HG02870 (cell line): ENCODE results near the gene PLIN1.

Experiments
- ATAC-seq: cut with Tn5 transposase; IDR thresholded peaks from one replicate; pipeline ENCODE4 v1.9.1; 2021; ENCODE audit warnings: mild to moderate bottlenecking, moderate library complexity; ENCODE audit not compliant: unreplicated experiment

Gene PLIN1

GRCh38 chr15:89654847-89655805 is 24.0 kb downstream of the PLIN1 start, which contains the start of gene KIF7:
TSS of gene KIF7 (minus strand) at chr15:89655467. CDS start at chr15:89652930, 2,537 bp downstream.
- ATAC-seq = no peak

- ATAC-seq = no peak
Measured at GRCh38 chr15:89654301-89654761, 24.8 kb downstream of the PLIN1 start.

- no peak for ATAC-seq
Measured at GRCh38 chr15:89653578-89653977, 25.6 kb downstream of the PLIN1 start.

GRCh38 chr15:89652666-89653065 is 26.5 kb downstream of the PLIN1 start:
- no peak for ATAC-seq

- no peak for ATAC-seq
Measured at GRCh38 chr15:89652131-89652530, 27.0 kb downstream of the PLIN1 start.

- ATAC-seq = no peak
Measured at GRCh38 chr15:89649716-89650115, 29.5 kb downstream of the PLIN1 start.

GRCh38 chr15:89649013-89649625 is 30.0 kb downstream of the PLIN1 start:
- ATAC-seq = no peak

- no peak for ATAC-seq
Measured at GRCh38 chr15:89648106-89649012, 30.8 kb downstream of the PLIN1 start.

- ATAC-seq = no peak
Measured at GRCh38 chr15:89647191-89647851, 31.8 kb downstream of the PLIN1 start.

- ATAC-seq = no peak
Measured at GRCh38 chr15:89646416-89647141, 32.6 kb downstream of the PLIN1 start.

GRCh38 chr15:89645680-89646079 is 33.5 kb downstream of the PLIN1 start:
- ATAC-seq = no peak

- no peak for ATAC-seq
Measured at GRCh38 chr15:89642106-89642505, 37.1 kb downstream of the PLIN1 start.

- ATAC-seq = no peak
Measured at GRCh38 chr15:89641053-89641452, 38.1 kb downstream of the PLIN1 start.

- no peak for ATAC-seq
Measured at GRCh38 chr15:89640245-89640644, 38.9 kb downstream of the PLIN1 start.

GRCh38 chr15:89633585-89633984 is 45.6 kb downstream of the PLIN1 start:
- no peak for ATAC-seq

- ATAC-seq = no peak
Measured at GRCh38 chr15:89632563-89633430, 46.4 kb downstream of the PLIN1 start.

GRCh38 chr15:89631902-89632264 is 47.3 kb downstream of the PLIN1 start:
- ATAC-seq = no peak

GRCh38 chr15:89630974-89631901 is 47.9 kb downstream of the PLIN1 start:
- ATAC-seq = no peak
